Right kidney (tissue), 1 donor: Measurements from ENCODE around the gene XBP1.
"Not testable (repeated sequence)": the region's sequence is repeated elsewhere in the genome, so short reads cannot be mapped to it uniquely, and the experiment has no call there.

ENCODE experiments used
- DNase-seq: peaks from one replicate; pipeline ENCODE4 v3.0.0-alpha.2; 2016

The XBP1 gene

DNA sequence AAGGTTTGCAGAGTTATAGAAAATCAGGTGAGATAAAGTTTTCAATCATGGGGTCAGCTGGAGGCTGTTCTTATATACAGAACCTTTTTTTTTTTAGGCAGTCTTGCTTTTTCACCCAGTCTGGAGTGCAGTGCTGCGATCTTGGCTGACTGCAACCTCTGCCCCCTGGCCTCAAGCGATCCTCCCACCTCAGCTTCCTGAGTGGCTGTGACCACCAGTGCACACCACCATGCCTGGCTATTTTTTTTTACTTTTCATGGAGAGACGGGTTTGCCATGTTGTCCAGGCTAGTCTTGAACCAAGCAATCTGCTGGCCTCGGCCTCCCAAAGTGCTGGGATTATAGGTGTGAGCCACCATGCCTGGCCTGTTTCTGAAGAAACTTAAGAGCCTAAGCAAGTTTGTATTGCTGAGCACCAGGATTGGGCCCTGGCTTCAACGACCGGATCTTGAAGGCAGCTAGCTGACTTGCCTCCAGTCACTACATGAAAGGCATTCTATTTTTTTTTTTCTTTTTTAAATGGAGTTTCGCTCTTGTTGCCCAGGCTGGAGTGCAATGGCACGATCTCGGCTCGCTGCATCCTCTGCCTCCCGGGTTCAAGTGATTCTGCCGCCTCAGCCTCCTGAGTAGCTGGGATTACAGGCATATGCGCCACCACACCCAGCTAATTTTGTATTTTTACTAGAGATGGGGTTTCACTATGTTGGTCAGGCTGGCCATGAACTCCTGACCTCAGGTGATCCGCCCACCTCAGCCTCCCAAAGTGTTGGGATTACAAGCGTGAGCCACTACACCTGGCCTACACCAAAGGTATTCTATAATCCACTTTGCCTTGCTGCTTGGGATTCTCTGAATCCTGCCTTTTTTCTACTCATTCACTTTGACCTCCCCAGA, 7.6 kb downstream of the XBP1 start:
- DNase-seq, result no peak

DNA sequence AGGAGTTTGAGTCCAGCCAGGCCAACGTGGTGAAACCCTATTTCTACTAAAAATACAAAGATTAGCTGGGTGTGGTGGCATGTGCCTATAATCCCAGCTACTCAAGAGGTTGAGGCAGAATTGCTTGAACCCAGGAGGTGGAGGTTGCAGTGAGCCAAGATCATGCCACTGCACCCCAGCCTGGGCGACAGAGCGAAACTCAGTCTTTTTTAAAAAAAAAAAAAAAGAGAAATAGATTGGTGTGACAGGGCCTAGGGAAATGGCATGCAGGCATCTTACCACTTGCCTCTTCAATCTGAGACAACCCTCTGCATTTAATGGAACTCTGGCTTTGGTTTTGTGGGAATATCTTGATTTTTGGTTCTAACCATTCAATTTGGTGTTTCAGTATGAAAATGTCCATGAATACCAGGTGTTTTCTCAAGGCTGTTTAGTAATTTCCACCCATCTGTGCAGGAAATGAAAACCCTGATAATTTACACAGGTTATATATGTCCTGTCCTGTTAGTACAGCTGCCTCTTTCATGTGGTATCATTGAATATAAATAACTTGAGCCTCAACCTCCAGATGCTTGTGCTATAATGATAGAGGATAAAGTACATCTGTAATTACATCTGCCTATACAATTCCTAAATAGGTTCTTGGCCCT, 8.4 kb downstream of the XBP1 start:
- no peak for DNase-seq

DNA sequence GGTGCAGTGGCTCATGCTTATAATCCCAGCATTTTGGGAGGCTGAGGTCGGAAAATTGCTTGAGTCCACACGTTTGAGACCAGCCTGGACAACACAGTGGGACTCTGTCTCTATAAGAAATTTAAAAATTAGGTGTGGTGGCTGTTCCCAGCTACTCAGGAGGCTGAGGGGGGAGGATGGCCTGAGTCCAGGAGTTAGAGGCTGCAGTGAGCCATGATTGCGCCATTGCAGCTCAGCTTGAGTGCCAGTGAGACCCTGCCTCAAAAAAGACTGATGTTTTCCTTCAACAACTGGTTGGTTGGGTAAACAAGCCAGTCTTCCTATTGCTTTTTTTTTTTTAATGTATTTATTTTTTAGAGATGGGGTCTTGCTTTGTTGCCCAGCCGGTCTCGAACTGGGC, 9.2 kb downstream of the XBP1 start:
- DNase-seq, result no peak

DNA sequence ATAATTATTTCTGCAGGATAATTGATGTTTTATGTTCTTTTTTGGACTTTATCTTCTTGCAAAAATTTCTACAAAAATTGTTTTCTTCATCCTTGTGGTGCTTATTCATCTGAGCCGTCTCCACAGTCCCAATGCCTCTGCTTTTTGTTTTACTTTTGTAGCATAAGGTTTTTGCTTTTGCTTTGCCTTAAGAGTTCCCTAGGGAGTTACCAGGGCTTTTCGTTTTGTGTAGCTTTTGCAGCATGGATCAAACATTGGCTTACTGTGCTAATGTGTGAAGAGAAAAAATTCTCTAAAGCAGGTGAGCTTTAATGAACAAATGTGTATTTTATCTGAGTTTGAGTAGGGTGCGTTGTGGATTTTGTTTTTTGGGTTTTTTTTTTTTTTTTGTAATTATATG, 11.8 kb downstream of the XBP1 start:
- no peak for DNase-seq

DNA sequence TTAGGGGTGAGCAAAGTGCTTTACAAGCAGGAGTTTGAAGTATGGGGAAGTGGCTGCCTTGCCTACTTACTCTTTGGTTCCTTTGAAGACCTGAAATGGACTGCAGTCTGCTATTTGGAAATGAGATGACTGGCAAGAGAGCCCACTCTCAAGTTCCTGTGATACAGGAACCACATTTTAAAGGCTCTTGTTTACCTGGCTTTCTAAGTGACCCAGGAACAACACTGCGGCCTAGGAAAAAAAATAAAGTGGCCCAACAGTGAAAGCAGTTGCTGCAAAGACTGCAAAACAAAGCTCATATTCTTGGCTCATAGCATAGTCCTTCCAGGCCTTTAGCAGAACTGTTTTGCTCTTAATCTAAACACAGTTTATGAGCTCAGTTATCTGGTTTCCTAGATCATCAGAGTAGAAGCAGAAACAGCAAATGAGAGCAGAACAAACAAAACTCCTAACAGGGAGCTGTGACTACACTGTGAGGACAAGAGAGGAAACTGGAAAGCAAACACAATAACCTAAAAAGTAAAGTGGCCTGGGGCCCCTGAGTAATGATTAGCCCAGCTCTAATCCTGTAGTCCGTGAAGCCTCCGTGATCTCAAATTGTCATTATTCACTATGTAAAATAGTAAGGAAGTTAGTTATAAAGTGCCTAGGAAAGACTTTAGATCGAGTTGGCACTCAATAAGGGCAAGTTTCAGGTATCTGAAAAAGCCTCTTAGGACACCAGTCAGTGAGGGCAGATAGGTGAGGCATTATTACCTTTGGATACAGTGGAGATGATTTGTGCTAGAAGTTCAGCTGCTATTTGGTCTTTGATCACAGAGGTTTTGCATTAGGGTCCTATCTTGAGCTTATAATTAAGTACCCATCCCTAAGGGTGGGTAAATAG, 16.3 kb downstream of the XBP1 start:
- DNase-seq, result no peak

DNA sequence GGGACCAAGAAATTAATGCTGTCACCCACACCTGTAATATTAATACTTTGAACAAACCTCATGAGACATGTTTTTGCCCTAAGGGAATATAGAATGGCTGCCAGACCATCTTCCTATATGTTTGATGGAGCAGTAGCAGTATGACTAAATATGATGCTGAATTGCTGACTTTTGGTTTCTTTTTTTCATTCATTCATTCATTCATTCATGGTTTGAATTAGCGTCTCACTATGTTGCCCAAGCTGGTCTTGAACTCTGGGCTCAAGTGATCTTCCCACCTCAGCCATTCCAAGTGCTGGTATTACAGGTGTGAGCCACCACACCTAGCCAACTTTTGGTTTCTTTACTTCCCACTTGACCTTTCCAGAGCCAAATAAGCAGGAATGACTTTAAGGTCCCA, 20.1 kb downstream of the XBP1 start:
- DNase-seq, result no peak

DNA sequence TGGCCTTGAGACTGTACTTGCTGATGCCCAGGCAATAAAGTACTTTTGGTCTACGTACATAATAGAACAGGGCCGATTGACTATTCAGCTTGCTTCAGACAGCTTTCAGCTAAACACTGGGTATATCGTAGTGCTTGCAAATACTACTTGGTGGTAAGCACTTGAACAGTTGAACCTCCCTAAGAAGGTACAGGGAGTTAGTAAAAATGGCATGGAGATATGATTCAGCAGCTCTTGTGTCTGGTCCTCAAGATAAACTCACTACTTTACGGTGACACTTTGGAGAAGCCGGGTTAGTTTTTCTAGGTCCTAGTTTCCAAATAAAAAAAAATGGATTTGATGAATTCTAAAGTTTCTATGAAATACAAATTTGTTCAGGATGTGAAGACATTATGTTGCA, 20.5 kb downstream of the XBP1 start:
- DNase-seq, result no peak

DNA sequence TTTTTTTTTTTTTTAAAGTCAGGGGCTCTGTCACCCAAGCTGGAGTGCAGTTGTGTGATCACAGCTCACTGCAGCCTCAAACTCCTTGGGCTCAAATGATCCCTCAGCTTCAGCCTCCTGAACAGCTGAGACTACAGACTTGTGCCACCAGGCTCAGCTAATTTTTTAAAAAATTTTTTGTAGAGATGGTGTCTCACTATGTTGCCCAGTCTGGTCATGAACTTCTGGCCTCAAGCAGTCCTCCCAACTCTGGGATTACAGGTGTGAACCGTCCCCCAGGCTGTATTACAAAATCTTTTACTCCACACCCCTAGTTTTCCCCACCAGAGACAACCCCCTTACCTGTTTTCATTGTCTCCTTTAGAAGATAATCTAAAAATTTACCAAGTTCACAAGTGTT, 26.0 kb downstream of the XBP1 start:
- DNase-seq, result no peak

DNA sequence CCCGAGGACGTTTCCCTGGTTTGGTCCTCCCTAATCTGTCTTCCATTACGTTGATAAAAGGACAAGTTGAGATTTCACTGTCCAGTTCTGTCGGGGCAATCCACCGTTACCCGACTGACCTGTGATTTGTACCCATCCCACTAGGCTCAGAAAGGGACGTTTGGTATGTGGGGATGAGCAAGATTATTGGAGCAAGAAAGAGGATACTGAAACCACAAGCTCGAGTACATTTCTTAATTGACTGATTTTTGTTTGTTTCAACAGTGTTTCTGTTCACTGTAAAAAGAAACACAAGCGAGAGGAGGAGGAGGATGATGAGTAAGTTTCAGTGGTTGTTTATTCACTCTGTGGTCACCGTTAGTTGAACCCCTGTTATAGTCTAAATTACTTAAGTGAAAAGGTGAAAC, 26.9 kb downstream of the XBP1 start:
- DNase-seq, result no peak

DNA sequence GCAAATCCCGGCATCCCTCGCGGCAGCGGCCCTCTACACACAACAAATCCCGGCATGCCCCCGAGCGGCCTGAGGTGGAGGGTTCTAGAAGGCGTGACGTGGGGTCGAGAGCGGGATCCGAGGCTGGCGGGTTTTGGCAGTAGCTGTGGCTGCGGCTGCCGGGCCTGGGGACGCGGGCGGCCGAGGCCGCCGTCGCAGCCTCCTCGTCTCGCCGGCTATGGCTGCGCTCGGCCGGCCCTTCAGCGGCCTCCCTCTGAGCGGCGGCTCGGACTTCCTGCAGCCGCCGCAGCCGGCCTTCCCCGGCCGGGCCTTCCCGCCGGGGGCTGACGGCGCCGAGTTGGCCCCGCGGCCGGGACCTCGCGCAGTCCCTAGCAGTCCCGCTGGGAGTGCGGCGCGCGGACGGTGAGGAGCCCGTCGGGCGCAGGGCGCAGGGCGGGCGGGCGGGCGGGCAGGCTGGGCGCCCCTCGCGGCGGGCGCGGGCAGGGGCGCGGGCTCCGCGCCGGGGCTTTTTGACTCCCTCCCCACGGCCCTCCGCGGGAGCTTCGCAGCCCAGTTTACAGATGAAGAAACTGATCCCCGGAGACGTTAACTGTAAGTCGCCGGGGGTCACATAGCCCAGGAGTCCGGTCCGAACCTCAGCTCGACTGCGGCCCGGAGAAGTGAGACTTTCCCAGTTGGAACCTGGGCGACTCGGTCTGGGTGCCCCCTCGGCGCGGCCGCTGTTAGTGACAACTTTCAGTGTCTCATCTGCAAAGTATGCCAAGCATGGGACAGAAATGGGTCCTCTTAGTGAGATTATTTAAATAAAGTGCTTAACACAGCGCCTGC, 27.5 kb downstream of the XBP1 start, which contains the start of gene CCDC117:
CCDC117 (plus strand) TSS at position 63 of the 828 bp plus-strand sequence; CDS start at position 218, 155 bp downstream.
- DNase-seq, result peak; percentile 96

DNA sequence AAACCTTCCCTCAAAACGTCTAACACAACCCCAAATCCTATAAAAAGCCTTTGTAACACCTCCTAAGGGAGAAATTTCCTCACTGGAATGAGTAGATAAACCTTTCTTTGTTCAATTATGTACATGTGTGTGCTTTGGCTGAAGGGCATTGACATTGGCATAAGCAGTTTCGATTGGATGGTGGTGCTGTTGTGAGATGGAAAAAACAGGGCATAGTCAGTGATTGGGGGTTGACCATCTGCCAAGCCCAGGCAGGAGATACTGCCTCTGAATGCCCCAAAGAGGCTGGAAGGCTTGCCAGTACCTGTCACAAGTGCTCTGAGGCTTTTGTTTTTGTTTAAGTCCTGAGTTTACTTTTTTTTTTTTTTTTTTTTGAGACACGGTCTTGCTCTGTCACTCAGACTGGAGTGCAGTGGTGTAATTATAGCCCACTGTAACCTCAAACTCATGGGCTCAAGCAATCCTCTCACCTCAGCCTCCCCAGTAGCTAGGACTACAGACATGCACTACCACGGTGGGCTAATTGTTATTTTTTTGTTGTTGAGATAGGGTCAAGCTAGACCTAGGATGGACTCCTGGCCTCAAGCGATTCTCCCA, 29.1 kb downstream of the XBP1 start:
- DNase-seq, result no peak

DNA sequence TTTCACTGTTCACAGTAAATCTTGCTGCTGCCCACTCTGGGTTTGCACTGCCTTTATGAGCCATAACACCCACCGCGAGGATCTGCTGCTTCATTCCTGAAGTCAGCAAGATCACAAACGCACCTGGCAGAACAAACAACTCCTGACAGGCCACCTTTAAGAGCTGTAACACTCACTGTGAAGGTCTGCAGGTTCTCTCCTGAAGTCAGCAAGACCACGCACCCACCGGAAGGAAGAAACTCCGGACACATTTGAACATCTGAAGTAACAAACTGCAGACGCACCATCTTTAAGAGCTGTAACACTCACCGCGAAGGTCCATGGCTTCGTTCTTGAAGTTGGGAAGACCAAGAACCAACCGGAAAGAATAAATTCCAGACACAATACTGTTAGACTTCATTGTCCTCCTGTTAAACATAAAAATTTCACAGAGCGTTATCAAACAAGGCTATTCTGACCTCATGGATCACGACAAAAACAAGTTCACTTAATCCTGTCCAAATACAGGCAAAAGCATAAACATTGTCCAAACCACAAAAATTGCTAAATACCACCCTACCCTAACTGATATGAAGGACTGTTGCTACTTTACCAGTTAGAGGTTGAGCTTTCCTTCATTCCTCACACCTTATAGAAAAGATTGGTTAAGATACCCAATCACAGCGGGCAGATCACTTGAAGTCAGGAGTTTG, 30.8 kb downstream of the XBP1 start:
- DNase-seq, result no peak

DNA sequence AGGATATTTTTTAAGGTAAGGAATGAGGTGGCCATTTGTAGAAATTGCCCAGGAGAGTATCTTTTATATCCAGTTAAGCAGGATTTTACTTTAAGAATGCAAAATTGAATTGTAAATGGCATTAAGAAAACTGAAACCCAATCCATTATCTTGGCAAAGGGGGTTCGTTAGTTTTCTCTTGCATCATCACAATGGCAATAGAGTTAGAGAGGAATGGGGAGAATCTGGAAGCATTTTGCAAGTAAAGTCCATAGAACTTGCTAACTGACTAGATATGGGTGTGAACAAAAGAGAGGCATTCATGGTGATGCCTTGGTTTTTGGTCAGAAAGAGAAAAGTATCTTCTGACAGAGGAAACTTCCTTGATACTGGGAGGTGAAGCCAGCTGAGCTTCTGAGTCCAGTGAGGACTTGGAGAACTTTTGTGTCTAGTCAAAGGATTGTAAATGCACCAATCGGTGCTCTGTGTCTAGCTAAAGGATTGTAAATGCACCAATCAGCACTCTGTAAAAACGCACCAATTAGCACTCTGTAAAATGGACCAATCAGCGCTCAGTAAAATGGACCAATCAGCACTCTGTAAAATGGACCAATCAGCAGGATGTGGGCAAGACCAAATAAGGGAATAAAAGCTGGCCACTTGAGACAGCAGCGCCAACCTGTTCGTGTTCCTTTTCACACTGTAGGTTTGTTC, 31.5 kb downstream of the XBP1 start:
- no peak for DNase-seq

DNA sequence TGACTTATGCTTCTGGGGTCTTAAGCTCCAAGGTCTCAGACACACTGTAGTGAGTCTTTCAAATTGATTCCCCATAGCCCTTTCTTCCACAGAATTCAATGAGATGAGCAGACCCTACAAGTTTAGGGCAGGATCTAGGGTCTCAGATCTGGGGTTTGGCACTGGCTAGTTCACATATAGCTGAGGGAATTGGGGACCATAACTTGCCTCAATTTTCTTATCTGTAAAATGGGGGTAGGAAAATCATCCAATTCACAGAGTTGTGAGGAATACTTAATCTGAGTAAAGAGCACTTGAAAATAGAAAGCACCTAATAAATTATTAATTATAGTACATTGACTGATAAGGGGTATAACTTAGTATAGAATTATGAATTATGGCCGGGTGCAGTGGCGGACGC, 33.7 kb downstream of the XBP1 start:
- no peak for DNase-seq

DNA sequence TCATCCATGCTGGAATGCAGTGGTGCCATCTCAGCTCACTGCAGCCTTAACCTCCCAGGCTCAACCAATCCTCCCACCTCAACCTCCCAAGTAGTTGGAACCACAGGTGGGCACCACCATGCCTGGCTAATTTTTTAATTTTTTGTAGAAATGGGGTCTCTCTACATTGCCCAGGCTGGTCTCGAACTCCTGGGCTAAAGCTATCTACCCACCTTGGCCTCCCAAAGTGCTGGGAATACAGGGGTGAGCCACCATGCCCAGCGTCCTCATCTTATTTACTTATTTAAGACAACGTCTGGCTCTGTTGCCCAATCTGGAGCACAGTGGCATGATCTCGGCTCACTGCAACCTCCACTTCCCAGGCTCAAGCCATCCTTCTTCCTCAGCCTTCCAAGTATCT, 38.4 kb downstream of the XBP1 start:
- not testable (repeated sequence) for DNase-seq

DNA sequence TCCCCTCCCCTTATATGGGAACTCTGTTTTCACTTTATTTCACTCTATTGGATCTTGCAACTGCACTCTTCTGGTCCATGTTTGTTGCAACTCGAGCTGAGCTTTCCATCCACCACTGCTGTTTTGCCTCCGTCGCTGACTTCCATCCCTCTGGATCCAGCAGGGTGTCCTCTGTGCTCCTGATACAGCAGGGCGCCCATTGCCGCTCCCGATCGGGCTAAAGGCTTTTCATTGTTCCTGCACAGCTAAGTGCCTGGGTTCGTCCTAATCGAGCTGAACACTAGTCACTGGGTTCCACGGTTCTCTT, 39.0 kb downstream of the XBP1 start:
- DNase-seq, result no peak

DNA sequence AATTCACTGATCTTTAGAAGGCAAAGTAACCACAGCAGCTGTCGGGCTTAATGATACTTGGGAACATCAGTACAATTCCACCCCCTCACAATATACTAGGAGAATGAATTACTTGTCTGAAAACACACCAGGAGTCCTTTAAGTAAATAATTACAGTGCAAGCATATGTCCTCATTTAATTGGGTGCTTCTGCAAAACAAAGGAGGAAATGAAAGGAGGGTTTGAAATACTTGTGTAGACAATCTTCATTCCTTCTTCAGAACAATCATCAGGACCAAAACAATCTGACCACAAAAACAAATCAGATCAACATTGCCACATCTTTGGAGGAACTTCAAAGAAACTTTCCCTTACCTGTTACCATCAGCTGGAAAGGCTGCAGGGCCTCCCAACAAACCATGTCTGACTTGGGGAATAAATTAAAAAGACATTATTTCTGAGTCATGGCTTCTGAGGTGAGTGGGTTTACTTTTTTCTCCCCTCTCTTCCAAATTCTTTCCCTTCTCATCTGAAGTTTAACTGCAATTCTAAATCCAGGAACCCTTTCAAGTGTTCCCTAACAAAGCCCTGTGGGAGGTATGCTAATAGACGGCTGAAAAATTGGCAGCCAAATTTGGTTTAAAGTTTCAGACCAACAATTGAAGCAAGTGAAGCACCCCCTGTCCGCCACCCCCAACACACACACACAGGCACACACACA, 40.4 kb downstream of the XBP1 start:
- no peak for DNase-seq

DNA sequence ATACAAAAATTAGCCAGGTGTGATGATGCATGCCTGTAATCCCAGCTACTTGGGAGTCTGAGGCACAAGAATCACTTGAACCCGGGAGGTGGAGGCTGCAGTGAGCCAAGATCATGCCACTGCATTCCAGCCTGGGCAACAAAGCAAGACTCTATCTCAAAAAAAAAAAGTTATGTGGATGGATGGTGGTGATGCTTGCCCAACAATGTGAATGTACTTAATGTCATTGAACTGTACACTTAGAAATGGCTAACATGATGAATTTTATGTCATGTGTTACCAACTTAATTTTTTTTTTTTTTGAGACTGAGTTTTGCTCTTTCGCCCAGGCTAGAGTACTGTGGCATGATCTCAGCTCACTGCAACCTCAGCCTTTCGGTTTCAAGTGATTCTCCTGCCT, 45.9 kb downstream of the XBP1 start:
- DNase-seq, result not testable (repeated sequence)

DNA sequence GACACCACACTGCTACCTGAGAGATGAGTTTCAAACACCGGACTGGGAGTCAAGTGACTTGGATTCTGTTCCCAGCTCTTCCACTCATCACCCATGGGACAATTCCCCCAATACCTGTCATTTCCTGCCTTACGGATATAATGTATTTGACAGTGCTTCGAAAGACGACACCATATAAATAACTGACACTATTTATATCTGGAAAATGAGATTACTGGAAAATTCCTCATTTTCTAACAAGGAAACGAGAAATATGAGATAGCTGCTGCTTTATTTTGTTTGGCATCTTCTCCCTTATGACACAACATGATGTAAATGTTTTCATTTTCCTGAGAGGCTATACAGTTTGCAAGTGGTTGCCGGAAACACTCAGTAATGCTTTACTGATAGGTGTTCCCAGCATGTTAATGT, 49.9 kb downstream of the XBP1 start:
- no peak for DNase-seq
